Kidney (tissue), 14 donors: ENCODE data around the gene TGFB1I1. TPM values are rescaled to one million over a fixed set of nuclear protein-coding genes. Genes with fewer than 3 reads are reported as not detected.
"Not testable (repeated sequence)": the region's sequence is repeated elsewhere in the genome, so short reads cannot be mapped to it uniquely, and the experiment has no call there.

Source experiments
- DNase-seq, 5 donors: peaks; one replicate each; pipeline ENCODE4 v3.0.0-alpha.2; 2013 to 2020
- FAIRE-seq: peaks from 2 replicates; lab custom pipeline; 2012; peaks lifted over from hg19 to GRCh38; lab: Jason Lieb, UNC
- H3K27ac ChIP-seq, 2 donors: one replicate each; pipeline ENCODE4 v1.7.0; 2013; ENCODE audit warnings: low read depth in 2 of 2, low read length in 2 of 2, inconsistent platforms in 1 of 2
- H3K27me3 ChIP-seq: one replicate; pipeline ENCODE4 v1.7.1; 2013; ENCODE audit warnings: low read length, inconsistent platforms; ENCODE audit not compliant: control insufficient read depth, insufficient read depth
- H3K36me3 ChIP-seq, 3 donors: one replicate each; pipeline versions ENCODE4 v1.7.0 to v1.7.1; 2013; ENCODE audit warnings: low read length in 3 of 3, control low read depth in 1 of 3, inconsistent platforms in 1 of 3; ENCODE audit not compliant: insufficient read depth in 3 of 3, control insufficient read depth in 2 of 3
- H3K4me1 ChIP-seq, 3 donors: one replicate each; pipeline versions ENCODE4 v1.7.0 to v1.7.1; 2013; ENCODE audit warnings: low read length in 3 of 3, inconsistent platforms in 1 of 3, low read depth in 1 of 3; ENCODE audit not compliant: control insufficient read depth in 2 of 3, insufficient read depth in 2 of 3
- H3K4me3 ChIP-seq, 3 donors: one replicate each; pipeline versions ENCODE4 v1.7.0 to v1.8.1; 2013; ENCODE audit warnings: low read length in 3 of 3, control low read depth in 1 of 3, inconsistent platforms in 1 of 3
- H3K9ac ChIP-seq, 3 donors: one replicate each; pipeline versions ENCODE4 v1.7.0 to v1.7.1; 2013; ENCODE audit warnings: low read length in 3 of 3, control low read depth in 1 of 3, inconsistent platforms in 1 of 3
- H3K9me3 ChIP-seq, 3 donors: one replicate each; pipeline versions ENCODE4 v1.7.0 to v1.7.1; 2013; ENCODE audit warnings: low read length in 3 of 3, control low read depth in 1 of 3, inconsistent platforms in 1 of 3; ENCODE audit not compliant: control insufficient read depth in 2 of 3, insufficient read depth in 1 of 3
- intact Hi-C: fragments of 100-400 bp; cut with DNase I; formaldehyde crosslinking; loops from one replicate; pipeline ENCODE4 v1.11.1; 2022
- polyA plus RNA-seq: library from polyadenylated mRNA; stranded (reverse); fragments of 350-450 nt; fragmentation: Illumina TruSeq; extraction: RNeasy Lipid Tissue Mini Kit (QIAGEN cat#74804); gene quantifications from one replicate; pipeline ENCODE4 v1.2.3, GENCODE V29; 2014; ENCODE audit warnings: low read depth, low replicate concordance; ENCODE audit not compliant: insufficient read depth
- total RNA-seq: library from RNA; stranded (reverse); fragmentation: NEBNext Ultra II Directional; extraction: Animal tissue kit (Norgen Biotek cat#: 25700); gene quantifications from one replicate; pipeline ENCODE4 v1.2.1, GENCODE V29; 2021
- TF ChIP-seq, protein P1 (sequence below): IDR thresholded peaks from 3 replicates; pipeline ENCODE4 v1.5.1; 2012; ENCODE audit warnings: mild to moderate bottlenecking, moderate library complexity, borderline replicate concordance; ENCODE audit not compliant: insufficient read depth; ENCODE audit errors: extremely low read depth
- donor health status: control.
- donor health status: control.
- donor health status: control.
- donor health status: control.
- donor health status: control.
- donor health status: DM: yes; HTN: yes; CAD: no.
- donor health status: Normal renal cell carcinoma (clear cell type).

Gene TGFB1I1
- total and polyA plus RNA-seq, 2 donors from 2014 or later = 27.5 to 54.4 TPM

DNA sequence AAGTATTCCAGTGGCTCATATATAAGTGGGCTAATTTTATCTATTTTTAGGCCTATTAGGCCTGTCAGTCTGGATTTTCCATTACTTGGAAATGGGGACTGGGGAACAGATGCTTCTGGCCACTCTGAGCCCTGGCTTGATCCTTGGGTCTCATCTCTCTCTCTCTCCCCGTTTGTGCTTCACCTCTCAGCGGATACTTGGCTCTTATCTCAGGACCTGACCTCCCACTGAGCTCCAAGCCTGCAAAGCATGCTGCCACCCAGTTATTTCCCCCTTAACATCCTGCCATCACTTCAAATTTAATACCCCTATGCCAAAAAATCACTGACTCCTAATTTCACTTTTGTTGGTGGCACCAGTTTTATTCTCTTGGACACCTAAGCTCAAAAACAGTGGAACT lies 33.5 kb upstream of the TGFB1I1 start:
- Histone ChIP-seq H3K9ac (no peak overlapping the region), H3K4me3 (no peak overlapping the region), H3K9me3 (no peaks in the 10 kb centered on the region), H3K27me3 (no peaks in the 10 kb centered on the region), H3K4me1 (no peaks in the 10 kb centered on the region), H3K27ac (no peak overlapping the region), H3K36me3 (no peaks in the 10 kb centered on the region)
- FAIRE-seq (no peak), DNase-seq (no peak)
- intact Hi-C loops = no loop called here
- TF ChIP-seq, protein P1, sequence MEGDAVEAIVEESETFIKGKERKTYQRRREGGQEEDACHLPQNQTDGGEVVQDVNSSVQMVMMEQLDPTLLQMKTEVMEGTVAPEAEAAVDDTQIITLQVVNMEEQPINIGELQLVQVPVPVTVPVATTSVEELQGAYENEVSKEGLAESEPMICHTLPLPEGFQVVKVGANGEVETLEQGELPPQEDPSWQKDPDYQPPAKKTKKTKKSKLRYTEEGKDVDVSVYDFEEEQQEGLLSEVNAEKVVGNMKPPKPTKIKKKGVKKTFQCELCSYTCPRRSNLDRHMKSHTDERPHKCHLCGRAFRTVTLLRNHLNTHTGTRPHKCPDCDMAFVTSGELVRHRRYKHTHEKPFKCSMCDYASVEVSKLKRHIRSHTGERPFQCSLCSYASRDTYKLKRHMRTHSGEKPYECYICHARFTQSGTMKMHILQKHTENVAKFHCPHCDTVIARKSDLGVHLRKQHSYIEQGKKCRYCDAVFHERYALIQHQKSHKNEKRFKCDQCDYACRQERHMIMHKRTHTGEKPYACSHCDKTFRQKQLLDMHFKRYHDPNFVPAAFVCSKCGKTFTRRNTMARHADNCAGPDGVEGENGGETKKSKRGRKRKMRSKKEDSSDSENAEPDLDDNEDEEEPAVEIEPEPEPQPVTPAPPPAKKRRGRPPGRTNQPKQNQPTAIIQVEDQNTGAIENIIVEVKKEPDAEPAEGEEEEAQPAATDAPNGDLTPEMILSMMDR = no peak

DNA sequence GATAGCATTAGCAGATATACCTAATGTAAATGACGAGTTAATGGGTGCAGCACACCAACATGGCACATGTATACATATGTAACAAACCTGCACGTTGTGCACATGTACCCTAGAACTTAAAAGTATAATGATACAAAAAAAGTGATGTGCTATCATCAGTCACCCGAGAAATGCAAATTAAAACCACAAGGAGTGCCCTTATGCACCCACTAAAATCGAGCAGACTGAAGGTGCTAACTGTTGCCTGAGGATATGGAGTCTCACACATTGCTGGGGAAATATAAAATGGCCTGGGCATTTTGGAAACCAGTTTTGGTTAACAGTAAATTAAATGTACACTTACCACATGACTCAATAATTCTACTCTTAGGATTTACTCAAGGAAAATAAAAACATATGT lies 32.9 kb upstream of the TGFB1I1 start:
- H3K27ac ChIP-seq, H3K9me3 ChIP-seq, intact Hi-C loops, H3K4me1 ChIP-seq, H3K9ac ChIP-seq, H3K27me3 ChIP-seq, DNase-seq, H3K36me3 ChIP-seq, FAIRE-seq, H3K4me3 ChIP-seq: not testable (repeated sequence)

DNA sequence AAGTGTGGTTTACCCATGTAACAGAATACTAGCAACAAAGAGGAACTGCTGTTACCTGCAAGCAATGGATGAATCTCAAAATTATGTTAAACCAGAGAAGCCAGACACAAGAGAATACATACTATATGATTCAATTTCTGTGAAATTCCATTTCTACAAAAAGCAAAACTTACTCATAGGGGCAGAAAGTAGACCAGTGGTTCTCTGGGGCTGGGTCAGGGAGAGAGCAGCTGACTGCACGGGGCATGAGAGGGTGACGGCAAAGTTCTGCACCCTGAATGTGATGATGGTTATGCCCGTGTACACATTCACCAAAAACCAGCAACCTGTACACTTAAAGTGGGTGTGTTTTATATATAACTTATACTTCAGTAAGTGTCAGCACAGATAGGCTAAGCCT lies 32.4 kb upstream of the TGFB1I1 start:
- intact Hi-C loops = no loop called here
- DNase-seq (peak in 1 of 5 donors; percentile 12), FAIRE-seq (no peak)
- Histone ChIP-seq H3K4me1 (no peaks in the 10 kb centered on the region), H3K9me3 (no peaks in the 10 kb centered on the region), H3K36me3 (no peaks in the 10 kb centered on the region), H3K9ac (no peak overlapping the region), H3K27ac (no peak overlapping the region), H3K27me3 (no peaks in the 10 kb centered on the region), H3K4me3 (no peak overlapping the region)
- TF ChIP-seq, protein P1 = no peak

DNA sequence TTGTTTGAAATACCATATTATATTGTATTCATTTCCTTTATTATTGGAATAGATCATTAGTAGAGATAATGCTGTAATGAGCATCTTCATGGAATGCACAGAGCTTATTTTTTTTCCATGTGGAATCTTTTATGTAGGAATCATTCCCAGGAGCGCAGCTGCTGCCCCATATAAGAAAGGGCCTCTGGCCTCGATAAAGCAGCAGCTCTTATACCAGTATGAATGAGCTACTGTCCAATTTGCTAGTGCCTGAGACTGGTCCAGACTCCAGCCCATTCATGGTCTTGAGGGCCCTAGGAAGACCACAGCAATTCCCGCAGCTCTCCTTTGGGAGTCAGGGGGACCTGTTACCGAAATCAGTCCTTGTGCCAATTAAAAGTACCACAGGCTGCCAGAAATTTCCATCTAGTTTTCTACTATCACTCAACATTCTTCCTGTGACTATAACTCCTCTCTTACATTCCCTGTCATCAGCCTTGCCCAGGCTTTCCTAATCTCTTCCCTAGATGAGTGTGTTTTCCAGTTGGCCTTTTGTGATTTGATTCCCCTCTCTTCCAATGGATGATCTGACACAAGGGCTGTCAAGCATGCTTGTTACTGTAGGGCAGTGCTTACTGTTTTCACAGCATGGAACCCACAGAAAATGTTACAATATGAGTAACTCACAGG lies 31.3 kb upstream of the TGFB1I1 start:
- TF ChIP-seq, protein P1 = no peak
- Histone ChIP-seq H3K4me3 (no peak overlapping the region), H3K9ac (no peak overlapping the region), H3K9me3 (no peaks in the 10 kb centered on the region), H3K36me3 (no peaks in the 10 kb centered on the region), H3K27ac (no peak overlapping the region), H3K27me3 (no peaks in the 10 kb centered on the region), H3K4me1 (no peaks in the 10 kb centered on the region)
- intact Hi-C loops = loop anchor here (10.0 kb wide), 1 partner anchor 456 kb away; the partner anchor contains the start of gene HSD3B7
- FAIRE-seq (no peak), DNase-seq (peak in 1 of 5 donors; percentile 11)
